ENCODE data around the gene RFXANK.
A peak's percentile ranks its signal among the peaks of the same experiment; 100 is the strongest.
"Not testable (repeated sequence)": the region's sequence is repeated elsewhere in the genome, so short reads cannot be mapped to it uniquely, and the experiment has no call there.

RFXANK gene

DNA sequence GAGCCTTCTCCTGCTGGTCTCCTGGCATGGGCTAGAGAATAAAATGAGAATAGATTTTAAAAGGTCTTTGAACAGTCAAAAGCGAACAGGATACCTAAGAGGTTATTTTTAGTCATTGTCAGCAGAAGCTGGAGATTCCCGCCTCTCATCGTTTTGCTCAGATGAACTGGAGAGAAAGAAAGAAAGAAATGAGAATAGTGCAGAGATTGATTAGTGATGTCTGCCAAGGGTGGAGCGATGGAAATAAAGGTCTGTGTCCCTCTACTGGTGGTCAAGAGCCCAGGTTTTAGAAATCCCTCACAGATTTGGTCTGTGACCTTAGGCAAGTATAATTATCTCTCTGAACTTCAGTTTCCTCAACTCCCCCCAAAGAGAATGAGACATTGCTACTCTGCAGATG lies 25.0 kb downstream of the RFXANK start:
- peak; percentile 32; the same call in 1 of the 3 replicates for ATAC-seq
- TF ChIP-seq CSDC2 (CRISPR knock-in tag; IDR thresholded peaks at IDR 0.05) (no peak), TCF4 (CRISPR knock-in tag; IDR thresholded peaks at IDR 0.05; ENCODE audit: borderline replicate concordance) (no peak), ZC3H10 (CRISPR knock-in tag; IDR thresholded peaks at IDR 0.05) (no peak), TOX (CRISPR knock-in tag; IDR thresholded peaks at IDR 0.05; ENCODE audit: borderline replicate concordance) (no peak), GLIS3 (CRISPR knock-in tag; IDR thresholded peaks at IDR 0.05) (no peak), ZFP30 (CRISPR knock-in tag; IDR thresholded peaks at IDR 0.05) (no peak), RARB (CRISPR knock-in tag; IDR thresholded peaks at IDR 0.05) (no peak)
- TF ChIP-seq, protein P1, sequence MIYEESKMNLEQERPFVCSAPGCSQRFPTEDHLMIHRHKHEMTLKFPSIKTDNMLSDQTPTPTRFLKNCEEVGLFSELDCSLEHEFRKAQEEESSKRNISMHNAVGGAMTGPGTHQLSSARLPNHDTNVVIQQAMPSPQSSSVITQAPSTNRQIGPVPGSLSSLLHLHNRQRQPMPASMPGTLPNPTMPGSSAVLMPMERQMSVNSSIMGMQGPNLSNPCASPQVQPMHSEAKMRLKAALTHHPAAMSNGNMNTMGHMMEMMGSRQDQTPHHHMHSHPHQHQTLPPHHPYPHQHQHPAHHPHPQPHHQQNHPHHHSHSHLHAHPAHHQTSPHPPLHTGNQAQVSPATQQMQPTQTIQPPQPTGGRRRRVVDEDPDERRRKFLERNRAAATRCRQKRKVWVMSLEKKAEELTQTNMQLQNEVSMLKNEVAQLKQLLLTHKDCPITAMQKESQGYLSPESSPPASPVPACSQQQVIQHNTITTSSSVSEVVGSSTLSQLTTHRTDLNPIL (CRISPR knock-in tag; IDR thresholded peaks at IDR 0.05; ENCODE audit: low read depth) = no peak

DNA sequence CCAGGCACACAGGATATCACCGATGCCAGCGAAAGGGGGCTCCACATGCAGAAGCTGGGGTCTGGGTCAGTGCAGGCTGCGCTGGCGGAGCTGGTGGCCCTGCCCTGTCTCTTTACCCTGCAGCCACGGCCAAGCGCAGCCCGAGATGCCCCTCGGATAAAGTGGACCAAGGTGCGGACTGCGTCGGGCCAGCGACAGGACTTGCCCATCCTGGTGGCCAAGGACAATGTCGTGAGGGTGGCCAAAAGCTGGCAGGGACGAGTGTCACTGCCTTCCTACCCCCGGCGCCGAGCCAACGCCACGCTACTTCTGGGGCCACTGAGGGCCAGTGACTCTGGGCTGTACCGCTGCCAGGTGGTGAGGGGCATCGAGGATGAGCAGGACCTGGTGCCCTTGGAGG lies 26.9 kb downstream of the RFXANK start:
- TF ChIP-seq OSR1 (CRISPR knock-in tag; IDR thresholded peaks at IDR 0.05) (no peak), ZC3H10 (CRISPR knock-in tag; IDR thresholded peaks at IDR 0.05) (no peak), ARNTL (CRISPR knock-in tag; IDR thresholded peaks at IDR 0.05; ENCODE audit: borderline replicate concordance, low read depth) (no peak), BACH2 (CRISPR knock-in tag; IDR thresholded peaks at IDR 0.05; ENCODE audit: borderline replicate concordance) (no peak), ZNF8 (CRISPR knock-in tag; IDR thresholded peaks at IDR 0.05) (no peak), GLIS3 (CRISPR knock-in tag; IDR thresholded peaks at IDR 0.05) (no peak), ZNF70 (CRISPR knock-in tag; IDR thresholded peaks at IDR 0.05) (no peak)
- TF ChIP-seq, protein P2, sequence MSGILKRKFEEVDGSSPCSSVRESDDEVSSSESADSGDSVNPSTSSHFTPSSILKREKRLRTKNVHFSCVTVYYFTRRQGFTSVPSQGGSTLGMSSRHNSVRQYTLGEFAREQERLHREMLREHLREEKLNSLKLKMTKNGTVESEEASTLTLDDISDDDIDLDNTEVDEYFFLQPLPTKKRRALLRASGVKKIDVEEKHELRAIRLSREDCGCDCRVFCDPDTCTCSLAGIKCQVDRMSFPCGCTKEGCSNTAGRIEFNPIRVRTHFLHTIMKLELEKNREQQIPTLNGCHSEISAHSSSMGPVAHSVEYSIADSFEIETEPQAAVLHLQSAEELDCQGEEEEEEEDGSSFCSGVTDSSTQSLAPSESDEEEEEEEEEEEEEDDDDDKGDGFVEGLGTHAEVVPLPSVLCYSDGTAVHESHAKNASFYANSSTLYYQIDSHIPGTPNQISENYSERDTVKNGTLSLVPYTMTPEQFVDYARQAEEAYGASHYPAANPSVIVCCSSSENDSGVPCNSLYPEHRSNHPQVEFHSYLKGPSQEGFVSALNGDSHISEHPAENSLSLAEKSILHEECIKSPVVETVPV (CRISPR knock-in tag; IDR thresholded peaks at IDR 0.05) = no peak
- TF ChIP-seq, protein P3, sequence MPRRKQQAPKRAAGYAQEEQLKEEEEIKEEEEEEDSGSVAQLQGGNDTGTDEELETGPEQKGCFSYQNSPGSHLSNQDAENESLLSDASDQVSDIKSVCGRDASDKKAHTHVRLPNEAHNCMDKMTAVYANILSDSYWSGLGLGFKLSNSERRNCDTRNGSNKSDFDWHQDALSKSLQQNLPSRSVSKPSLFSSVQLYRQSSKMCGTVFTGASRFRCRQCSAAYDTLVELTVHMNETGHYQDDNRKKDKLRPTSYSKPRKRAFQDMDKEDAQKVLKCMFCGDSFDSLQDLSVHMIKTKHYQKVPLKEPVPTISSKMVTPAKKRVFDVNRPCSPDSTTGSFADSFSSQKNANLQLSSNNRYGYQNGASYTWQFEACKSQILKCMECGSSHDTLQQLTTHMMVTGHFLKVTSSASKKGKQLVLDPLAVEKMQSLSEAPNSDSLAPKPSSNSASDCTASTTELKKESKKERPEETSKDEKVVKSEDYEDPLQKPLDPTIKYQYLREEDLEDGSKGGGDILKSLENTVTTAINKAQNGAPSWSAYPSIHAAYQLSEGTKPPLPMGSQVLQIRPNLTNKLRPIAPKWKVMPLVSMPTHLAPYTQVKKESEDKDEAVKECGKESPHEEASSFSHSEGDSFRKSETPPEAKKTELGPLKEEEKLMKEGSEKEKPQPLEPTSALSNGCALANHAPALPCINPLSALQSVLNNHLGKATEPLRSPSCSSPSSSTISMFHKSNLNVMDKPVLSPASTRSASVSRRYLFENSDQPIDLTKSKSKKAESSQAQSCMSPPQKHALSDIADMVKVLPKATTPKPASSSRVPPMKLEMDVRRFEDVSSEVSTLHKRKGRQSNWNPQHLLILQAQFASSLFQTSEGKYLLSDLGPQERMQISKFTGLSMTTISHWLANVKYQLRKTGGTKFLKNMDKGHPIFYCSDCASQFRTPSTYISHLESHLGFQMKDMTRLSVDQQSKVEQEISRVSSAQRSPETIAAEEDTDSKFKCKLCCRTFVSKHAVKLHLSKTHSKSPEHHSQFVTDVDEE (CRISPR knock-in tag; IDR thresholded peaks at IDR 0.05) = no peak
- ATAC-seq = no peak

DNA sequence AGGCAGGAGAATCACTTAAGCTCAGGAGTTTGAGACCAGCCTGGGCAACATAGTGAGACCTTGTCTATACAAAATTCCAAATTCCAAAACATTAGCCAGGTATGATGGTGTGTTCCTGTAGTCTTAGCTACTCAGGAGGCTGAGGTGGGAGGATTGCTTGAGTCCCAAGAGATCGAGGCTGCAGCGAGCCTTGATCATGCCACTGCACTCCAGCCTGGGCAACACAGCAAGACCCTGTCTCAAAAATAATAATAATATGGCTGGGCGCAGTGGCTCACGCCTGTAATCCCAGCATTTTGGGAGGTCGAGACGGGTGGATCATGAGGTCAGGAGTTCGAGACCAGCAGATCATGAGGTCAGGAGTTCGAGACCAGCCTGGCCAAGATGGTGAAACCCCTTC lies 28.9 kb downstream of the RFXANK start:
- ATAC-seq = not testable (repeated sequence)

DNA sequence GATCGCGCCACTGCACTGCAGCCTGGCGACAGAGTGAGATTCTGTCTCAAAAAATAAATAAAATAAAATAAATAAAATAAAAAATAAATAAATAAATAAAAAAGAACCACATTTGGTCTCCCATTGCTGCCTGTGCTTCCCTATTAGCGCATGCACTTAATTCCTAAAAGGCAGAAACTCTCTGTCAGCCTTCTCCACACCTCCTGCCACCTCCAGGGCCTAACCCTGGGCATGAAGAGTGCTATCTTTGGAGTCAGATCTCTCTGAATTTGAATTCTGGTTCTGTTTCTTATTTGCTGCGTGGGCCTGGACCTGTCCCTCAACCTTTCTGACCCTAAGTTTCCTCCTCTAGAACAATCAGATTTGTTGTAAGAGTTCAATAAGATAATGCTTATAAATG lies 31.0 kb downstream of the RFXANK start:
- ATAC-seq = no peak
- TF ChIP-seq ZFP3 (CRISPR knock-in tag; IDR thresholded peaks at IDR 0.05) (no peak), PPARA (CRISPR knock-in tag; IDR thresholded peaks at IDR 0.05; ENCODE audit: borderline replicate concordance) (no peak), ZNF8 (CRISPR knock-in tag; IDR thresholded peaks at IDR 0.05) (no peak), TCF4 (CRISPR knock-in tag; IDR thresholded peaks at IDR 0.05; ENCODE audit: borderline replicate concordance) (no peak), BACH2 (CRISPR knock-in tag; IDR thresholded peaks at IDR 0.05; ENCODE audit: borderline replicate concordance) (no peak), CSDC2 (CRISPR knock-in tag; IDR thresholded peaks at IDR 0.05) (no peak), ARNTL (CRISPR knock-in tag; IDR thresholded peaks at IDR 0.05; ENCODE audit: borderline replicate concordance, low read depth) (no peak), OSR1 (CRISPR knock-in tag; IDR thresholded peaks at IDR 0.05) (no peak), ZFP30 (CRISPR knock-in tag; IDR thresholded peaks at IDR 0.05) (no peak), ZNF70 (CRISPR knock-in tag; IDR thresholded peaks at IDR 0.05) (no peak), ESRRG (CRISPR knock-in tag; IDR thresholded peaks at IDR 0.05) (no peak), GLIS3 (CRISPR knock-in tag; IDR thresholded peaks at IDR 0.05) (no peak), ISL1 (CRISPR knock-in tag; IDR thresholded peaks at IDR 0.05) (no peak)
- TF ChIP-seq, protein P4, sequence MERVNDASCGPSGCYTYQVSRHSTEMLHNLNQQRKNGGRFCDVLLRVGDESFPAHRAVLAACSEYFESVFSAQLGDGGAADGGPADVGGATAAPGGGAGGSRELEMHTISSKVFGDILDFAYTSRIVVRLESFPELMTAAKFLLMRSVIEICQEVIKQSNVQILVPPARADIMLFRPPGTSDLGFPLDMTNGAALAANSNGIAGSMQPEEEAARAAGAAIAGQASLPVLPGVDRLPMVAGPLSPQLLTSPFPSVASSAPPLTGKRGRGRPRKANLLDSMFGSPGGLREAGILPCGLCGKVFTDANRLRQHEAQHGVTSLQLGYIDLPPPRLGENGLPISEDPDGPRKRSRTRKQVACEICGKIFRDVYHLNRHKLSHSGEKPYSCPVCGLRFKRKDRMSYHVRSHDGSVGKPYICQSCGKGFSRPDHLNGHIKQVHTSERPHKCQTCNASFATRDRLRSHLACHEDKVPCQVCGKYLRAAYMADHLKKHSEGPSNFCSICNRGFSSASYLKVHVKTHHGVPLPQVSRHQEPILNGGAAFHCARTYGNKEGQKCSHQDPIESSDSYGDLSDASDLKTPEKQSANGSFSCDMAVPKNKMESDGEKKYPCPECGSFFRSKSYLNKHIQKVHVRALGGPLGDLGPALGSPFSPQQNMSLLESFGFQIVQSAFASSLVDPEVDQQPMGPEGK (CRISPR knock-in tag; IDR thresholded peaks at IDR 0.05; ENCODE audit: borderline replicate concordance) = no peak
- TF ChIP-seq, protein P1 (CRISPR knock-in tag; IDR thresholded peaks at IDR 0.05; ENCODE audit: low read depth) = no peak
- TF ChIP-seq, protein P2 (CRISPR knock-in tag; IDR thresholded peaks at IDR 0.05) = no peak
- TF ChIP-seq, protein P5, sequence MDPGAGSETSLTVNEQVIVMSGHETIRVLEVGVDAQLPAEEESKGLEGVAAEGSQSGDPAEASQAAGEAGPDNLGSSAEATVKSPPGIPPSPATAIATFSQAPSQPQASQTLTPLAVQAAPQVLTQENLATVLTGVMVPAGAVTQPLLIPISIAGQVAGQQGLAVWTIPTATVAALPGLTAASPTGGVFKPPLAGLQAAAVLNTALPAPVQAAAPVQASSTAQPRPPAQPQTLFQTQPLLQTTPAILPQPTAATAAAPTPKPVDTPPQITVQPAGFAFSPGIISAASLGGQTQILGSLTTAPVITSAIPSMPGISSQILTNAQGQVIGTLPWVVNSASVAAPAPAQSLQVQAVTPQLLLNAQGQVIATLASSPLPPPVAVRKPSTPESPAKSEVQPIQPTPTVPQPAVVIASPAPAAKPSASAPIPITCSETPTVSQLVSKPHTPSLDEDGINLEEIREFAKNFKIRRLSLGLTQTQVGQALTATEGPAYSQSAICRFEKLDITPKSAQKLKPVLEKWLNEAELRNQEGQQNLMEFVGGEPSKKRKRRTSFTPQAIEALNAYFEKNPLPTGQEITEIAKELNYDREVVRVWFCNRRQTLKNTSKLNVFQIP (CRISPR knock-in tag; IDR thresholded peaks at IDR 0.05; ENCODE audit: borderline replicate concordance, low read depth) = no peak

Data from SK-N-SH treated with all-trans-retinoic acid at 6 μM for 48 hours (cell line).